ENCODE measurements around the gene FAR1.

- TF ChIP-seq POLR2AphosphoS5 (IDR thresholded peaks at IDR 0.05): no peak
- no peak for TF ChIP-seq CTCF (IDR thresholded peaks at IDR 0.05)
- no peak for TF ChIP-seq POLR2A (IDR thresholded peaks at IDR 0.05)
- TF ChIP-seq EP300 (IDR thresholded peaks at IDR 0.05): no peak
These were observed 38.7 kb upstream of the FAR1 start for GRCh38 chr11:13629779-13630178.

Measured in gastroesophageal sphincter (tissue), 3 donors.